Naive B cell (primary cell): ENCODE results near the gene KCNQ2. TPM values are rescaled to one million over a fixed set of nuclear protein-coding genes. Genes with fewer than 3 reads are reported as not detected.
A peak's percentile ranks its signal among the peaks of the same experiment; 100 is the strongest.

Experiments used
- ATAC-seq, 2 donors: fragments of 150-1000 bp; cut with Tn5 transposase; 2 replicates each; pipeline ENCODE4 v1.10.0; 2021; ENCODE audit warnings: low read depth in 2 of 2, mild to moderate bottlenecking in 2 of 2, moderate library complexity in 2 of 2
- DNase-seq: peaks from one replicate; pipeline ENCODE4 v3.0.0; 2022
- H3K27ac Mint-ChIP-seq, 6 donors: one replicate each; pipeline ENCODE4 v1.8.0; 2020 to 2022; ENCODE audit warnings: mild to moderate bottlenecking in 6 of 6, mixed read lengths in 6 of 6, moderate library complexity in 5 of 6, inconsistent platforms in 2 of 6
- H3K27me3 Mint-ChIP-seq, 3 donors: one replicate each; pipeline ENCODE4 v1.8.0; 2021 to 2022; ENCODE audit warnings: mixed read lengths in 3 of 3, mild to moderate bottlenecking in 1 of 3
- H3K36me3 Mint-ChIP-seq, 2 donors: one replicate each; pipeline ENCODE4 v1.8.0; 2020 to 2022; ENCODE audit warnings: mixed read lengths in 2 of 2, inconsistent platforms in 1 of 2, mild to moderate bottlenecking in 1 of 2
- H3K4me1 Mint-ChIP-seq, 3 donors: one replicate each; pipeline ENCODE4 v1.8.0; 2020 to 2022; ENCODE audit warnings: mixed read lengths in 3 of 3, inconsistent platforms in 1 of 3, mild to moderate bottlenecking in 1 of 3, moderate library complexity in 1 of 3
- H3K4me3 Mint-ChIP-seq, 8 donors: one replicate each; pipeline ENCODE4 v1.8.0; 2020 to 2022; ENCODE audit warnings: mild to moderate bottlenecking in 8 of 8, mixed read lengths in 8 of 8, moderate library complexity in 8 of 8, inconsistent platforms in 2 of 8
- H3K9me3 Mint-ChIP-seq, 7 donors: one replicate each; pipeline ENCODE4 v1.8.0; 2020 to 2022; ENCODE audit warnings: mixed read lengths in 7 of 7, mild to moderate bottlenecking in 5 of 7, inconsistent platforms in 2 of 7, moderate library complexity in 1 of 7
- polyA plus RNA-seq, 6 donors: library from polyadenylated mRNA; unstranded; fragments of 300-500 nt; fragmentation: Illumina TruSeq; gene quantifications; one replicate each; pipeline ENCODE4 v1.2.3, GENCODE V29; 2021; ENCODE audit warnings: low read depth in 6 of 6

Gene KCNQ2
- polyA plus RNA-seq, 6 donors from 2014 or later, result 0.54 to 1.1 TPM; not detected in 4

- no peak for DNase-seq
- H3K4me3 Mint-ChIP-seq, result no peak overlapping the region
- ATAC-seq, result no peak
- H3K4me1 Mint-ChIP-seq, result peaks cover 0 to 5% (median 3%) of the 10 kb centered on the region in 3 donors
- H3K27ac Mint-ChIP-seq, result no peak overlapping the region
- H3K36me3 Mint-ChIP-seq, result no peaks in the 10 kb centered on the region
- H3K27me3 Mint-ChIP-seq, result peaks cover 9 to 44% (median 29%) of the 10 kb centered on the region in 3 donors
- H3K9me3 Mint-ChIP-seq, result no peaks in the 10 kb centered on the region
Measured at GRCh38 chr20:63373996-63374395, 98.5 kb downstream of the KCNQ2 start.

- no peak for DNase-seq
- Mint-ChIP-seq H3K36me3 (no peaks in the 10 kb centered on the region), H3K27ac (no peak overlapping the region), H3K4me3 (no peak overlapping the region), H3K4me1 (peaks cover 0 to 5% (median 3%) of the 10 kb centered on the region in 3 donors), H3K27me3 (peaks cover 5 to 37% (median 22%) of the 10 kb centered on the region in 3 donors), H3K9me3 (no peaks in the 10 kb centered on the region)
- no peak for ATAC-seq
Measured at GRCh38 chr20:63372971-63373885, 99.2 kb downstream of the KCNQ2 start.

GRCh38 chr20:63371291-63371865 lies 101.1 kb downstream of the KCNQ2 start:
- ATAC-seq (no peak), DNase-seq (no peak)
- Mint-ChIP-seq H3K4me1 (no peaks in the 10 kb centered on the region), H3K27me3 (peaks cover 8 to 35% (median 23%) of the 10 kb centered on the region in 3 donors), H3K9me3 (no peaks in the 10 kb centered on the region), H3K36me3 (no peaks in the 10 kb centered on the region), H3K27ac (peak overlapping the region in 1 of 6 donors; percentile 69), H3K4me3 (no peak overlapping the region)

GRCh38 chr20:63370618-63371187 lies 101.8 kb downstream of the KCNQ2 start:
- peaks cover 8 to 32% (median 23%) of the 10 kb centered on the region in 3 donors for H3K27me3 Mint-ChIP-seq
- peak overlapping the region in 1 of 8 donors; percentile 42 for H3K4me3 Mint-ChIP-seq
- no peak for ATAC-seq

GRCh38 chr20:63369724-63370617 lies 102.5 kb downstream of the KCNQ2 start:
- H3K36me3 Mint-ChIP-seq, result no peaks in the 10 kb centered on the region
- H3K9me3 Mint-ChIP-seq, result no peaks in the 10 kb centered on the region
- peaks cover 8 to 37% (median 28%) of the 10 kb centered on the region in 3 donors for H3K27me3 Mint-ChIP-seq
- no peaks in the 10 kb centered on the region for H3K4me1 Mint-ChIP-seq
- H3K27ac Mint-ChIP-seq, result no peak overlapping the region
- ATAC-seq, result no peak
- H3K4me3 Mint-ChIP-seq, result no peak overlapping the region
- DNase-seq, result no peak

More at GRCh38 chr20:63370618-63371187, 101.8 kb downstream of the KCNQ2 start:
- H3K36me3 Mint-ChIP-seq, result no peaks in the 10 kb centered on the region
- H3K4me1 Mint-ChIP-seq, result no peaks in the 10 kb centered on the region
- no peak overlapping the region for H3K27ac Mint-ChIP-seq
- no peaks in the 10 kb centered on the region for H3K9me3 Mint-ChIP-seq
- DNase-seq, result no peak

- no peak for ATAC-seq
- no peaks in the 10 kb centered on the region for H3K9me3 Mint-ChIP-seq
- H3K4me3 Mint-ChIP-seq, result no peak overlapping the region
- peak overlapping the region in 1 of 6 donors; percentile 15 for H3K27ac Mint-ChIP-seq
- peaks cover 8 to 38% (median 30%) of the 10 kb centered on the region in 3 donors for H3K27me3 Mint-ChIP-seq
- H3K36me3 Mint-ChIP-seq, result no peaks in the 10 kb centered on the region
- no peak for DNase-seq
- H3K4me1 Mint-ChIP-seq, result no peaks in the 10 kb centered on the region
Measured at GRCh38 chr20:63369024-63369530, 103.4 kb downstream of the KCNQ2 start.

- DNase-seq, result no peak
- Mint-ChIP-seq H3K27me3 (peaks cover 8 to 44% (median 32%) of the 10 kb centered on the region in 3 donors), H3K4me3 (no peak overlapping the region), H3K4me1 (no peaks in the 10 kb centered on the region), H3K27ac (no peak overlapping the region), H3K36me3 (peaks cover 0 to under 1% of the 10 kb centered on the region in 2 donors), H3K9me3 (no peaks in the 10 kb centered on the region)
- ATAC-seq, result no peak
Measured at GRCh38 chr20:63368151-63368550, 104.3 kb downstream of the KCNQ2 start.

DNA sequence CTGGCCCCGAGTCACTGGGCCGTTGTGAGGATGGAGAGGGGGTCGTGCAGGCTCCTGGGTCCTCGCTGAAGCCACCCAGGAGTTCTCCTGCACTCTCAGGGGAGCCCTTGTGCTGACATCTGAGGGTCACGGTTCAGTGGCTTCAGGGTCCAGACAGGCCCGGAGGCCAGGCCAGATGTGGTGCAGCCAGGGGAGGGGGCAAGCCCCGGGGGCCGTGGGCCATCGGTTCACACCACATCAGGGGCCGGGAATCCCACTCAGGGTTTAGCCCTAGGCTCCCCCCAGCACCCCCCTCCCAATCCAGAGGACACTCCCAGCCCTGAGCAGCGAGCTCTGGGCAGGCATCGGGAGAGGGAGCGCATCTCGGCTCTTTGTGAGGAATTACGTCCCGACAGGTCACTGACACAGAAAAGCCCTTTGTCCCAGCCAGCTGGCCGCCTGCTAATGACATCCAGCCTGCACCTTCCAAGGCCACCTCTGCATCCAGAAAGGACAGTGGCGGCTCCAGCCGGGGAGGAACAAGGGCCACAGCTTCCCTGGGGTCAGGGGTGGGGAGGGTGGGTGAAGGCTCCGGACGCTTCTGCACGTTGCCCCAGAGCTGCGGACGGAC lies 104.9 kb downstream of the KCNQ2 start:
- ATAC-seq (no peak), DNase-seq (no peak)
- no peaks in the 10 kb centered on the region for H3K9me3 Mint-ChIP-seq
- peaks cover 0 to 6% of the 10 kb centered on the region in 2 donors for H3K36me3 Mint-ChIP-seq
- H3K27ac Mint-ChIP-seq, result no peak overlapping the region
- H3K4me3 Mint-ChIP-seq, result no peak overlapping the region
- peaks cover 0 to 4% (median 2%) of the 10 kb centered on the region in 3 donors for H3K4me1 Mint-ChIP-seq
- H3K27me3 Mint-ChIP-seq, result peaks cover 8 to 44% (median 32%) of the 10 kb centered on the region in 3 donors

GRCh38 chr20:63366390-63367365 lies 105.8 kb downstream of the KCNQ2 start:
- H3K4me1 Mint-ChIP-seq, result peaks cover 0 to 7% (median 7%) of the 10 kb centered on the region in 3 donors
- H3K27ac Mint-ChIP-seq, result no peak overlapping the region
- no peaks in the 10 kb centered on the region for H3K9me3 Mint-ChIP-seq
- H3K27me3 Mint-ChIP-seq, result peaks cover 8 to 48% (median 37%) of the 10 kb centered on the region in 3 donors
- peak overlapping the region in 1 of 8 donors; percentile 47 for H3K4me3 Mint-ChIP-seq
- DNase-seq (no peak), ATAC-seq (no peak)
- H3K36me3 Mint-ChIP-seq, result peaks cover 0 to 8% of the 10 kb centered on the region in 2 donors

DNA sequence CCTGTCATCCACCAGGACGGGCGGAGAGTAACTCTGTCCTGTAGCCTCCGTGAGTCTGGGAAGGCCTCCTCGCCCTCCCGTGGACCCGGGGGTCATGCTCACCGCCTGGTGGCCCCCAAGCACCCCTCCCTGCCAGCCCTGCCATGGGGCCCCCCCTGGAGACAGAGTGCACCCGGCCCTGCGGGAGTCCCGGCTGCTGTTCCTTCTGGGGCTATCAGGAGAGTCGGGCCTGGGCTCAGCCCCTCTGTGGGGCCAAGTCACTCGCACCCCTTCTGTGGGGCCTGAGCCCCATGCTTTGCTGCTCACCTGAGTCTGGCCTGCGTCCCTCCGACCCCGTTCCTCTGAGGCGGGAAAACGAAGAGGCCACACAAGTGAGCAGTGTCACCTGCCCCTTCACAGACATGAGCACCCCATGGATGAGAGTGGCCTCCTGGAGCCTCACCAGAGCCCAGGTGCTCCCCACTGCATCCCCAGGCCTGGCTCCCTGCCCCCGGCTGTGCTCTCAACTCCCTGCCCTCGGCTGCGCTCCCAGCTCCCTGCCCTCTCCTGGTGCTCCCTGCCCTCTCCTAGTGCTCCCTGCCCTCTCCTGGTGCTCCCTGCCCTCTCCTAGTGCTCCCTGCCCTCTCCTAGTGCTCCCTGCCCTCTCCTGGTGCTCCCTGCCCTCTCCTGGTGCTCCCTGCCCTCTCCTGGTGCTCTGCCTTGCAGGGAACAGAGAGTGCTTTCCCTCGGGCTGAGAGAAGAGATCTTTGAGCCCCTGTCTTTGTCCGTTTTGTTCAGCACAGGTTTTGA lies 106.7 kb downstream of the KCNQ2 start:
- Mint-ChIP-seq H3K27me3 (peaks cover 4 to 41% (median 28%) of the 10 kb centered on the region in 3 donors), H3K27ac (no peak overlapping the region), H3K9me3 (no peaks in the 10 kb centered on the region), H3K4me3 (no peak overlapping the region), H3K36me3 (peaks cover 0 to 8% of the 10 kb centered on the region in 2 donors), H3K4me1 (peaks cover 0 to 7% (median 7%) of the 10 kb centered on the region in 3 donors)
- DNase-seq (no peak), ATAC-seq (no peak)
